UCSD-AML1 (cell line): ENCODE measurements around the gene KCNK17.

Source experiments
- DNase-seq: peaks from one replicate; lab custom pipeline; 2025; ENCODE audit not compliant: unreplicated experiment; lab: John Stamatoyannopoulos, UW

The KCNK17 gene

GRCh38 chr6:39314273-39314795 lies at the start of gene KCNK17:
TSS of gene KCNK17 (minus strand) at chr6:39314419. CDS start at chr6:39314320, 99 bp downstream.
- DNase-seq, result peak; percentile 78

DNA sequence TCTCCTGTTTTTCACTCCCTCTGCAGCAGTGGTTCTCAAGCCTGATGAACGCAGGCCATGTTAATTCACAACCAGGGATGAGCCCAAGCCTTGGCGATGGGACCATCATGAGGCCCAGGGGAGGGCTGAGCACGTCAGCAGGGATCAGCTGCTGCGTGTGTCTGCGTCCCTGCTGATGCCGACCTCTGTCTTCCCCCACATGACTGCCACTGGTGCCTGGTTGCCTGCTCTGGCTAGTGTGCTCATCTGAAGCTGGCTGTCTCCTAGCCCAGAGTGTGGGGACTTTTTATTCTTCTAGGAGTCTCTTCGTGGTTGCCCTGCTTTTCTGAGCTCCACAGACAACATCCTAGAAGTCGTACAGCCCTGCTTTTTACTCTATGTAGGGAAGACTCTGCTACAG lies 49.1 kb upstream of the KCNK17 start:
- DNase-seq, result no peak

DNA sequence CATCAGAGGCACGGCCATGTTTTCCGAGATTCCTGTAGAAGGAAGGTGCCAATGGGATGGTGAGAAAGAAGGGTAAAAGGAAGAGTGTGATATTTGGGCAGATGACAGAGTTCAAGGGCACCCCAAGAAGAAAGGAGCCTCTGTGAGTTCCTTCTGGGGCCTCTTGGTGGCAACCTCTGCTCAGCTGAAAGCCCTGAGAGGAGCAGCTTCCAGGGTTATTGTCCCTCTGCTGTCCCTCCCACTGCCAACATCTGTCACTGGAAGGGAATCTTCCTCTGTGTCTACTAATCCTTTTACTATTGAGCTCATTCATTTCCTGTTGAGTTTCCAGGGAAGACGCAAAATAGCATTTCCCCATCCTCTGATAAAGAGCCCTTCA lies 48.3 kb upstream of the KCNK17 start:
- DNase-seq, result no peak

DNA sequence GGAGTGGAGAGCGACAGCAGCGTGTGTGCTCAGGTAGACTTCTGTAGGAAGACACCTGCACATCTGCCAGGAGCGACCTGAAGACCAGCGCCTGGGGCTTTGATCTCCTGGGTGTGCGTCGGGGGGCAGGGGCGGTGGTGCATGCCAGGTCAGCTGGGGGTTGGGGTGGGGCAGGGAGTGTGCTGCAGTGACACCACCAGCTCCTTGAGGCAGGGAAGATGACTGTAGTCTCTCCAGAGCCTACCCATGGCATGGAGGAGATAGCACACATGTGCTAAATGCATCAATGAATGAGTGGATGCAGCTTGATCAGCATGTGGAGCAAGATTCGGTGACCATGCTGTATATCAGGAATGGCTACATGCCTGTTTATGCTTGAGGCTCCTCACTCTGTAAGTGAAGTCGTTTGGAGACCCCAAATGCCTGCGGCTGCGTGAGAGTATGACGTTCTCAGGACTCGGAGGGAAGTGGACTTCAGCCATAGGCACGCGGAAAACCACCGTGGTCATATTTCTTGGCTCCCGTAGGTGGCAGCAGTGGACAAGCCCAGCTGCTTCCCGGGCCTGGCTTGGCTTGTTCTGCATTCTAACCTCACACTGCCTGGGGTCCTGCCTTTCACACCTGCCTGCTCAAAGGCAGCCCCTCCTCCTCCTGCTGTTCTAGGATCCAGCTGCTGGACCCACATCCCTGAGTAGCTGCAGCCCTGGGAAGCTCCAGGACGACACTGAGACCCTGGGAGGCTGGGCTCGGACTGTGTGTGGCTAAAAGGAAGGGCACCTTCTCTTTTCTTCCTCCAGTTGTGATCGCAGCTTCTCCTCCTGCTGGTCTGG lies 47.7 kb upstream of the KCNK17 start:
- peak; percentile 68 for DNase-seq

- DNase-seq, result no peak
Observed at GRCh38 chr6:39360378-39360777, 46.2 kb upstream of the KCNK17 start.

DNA sequence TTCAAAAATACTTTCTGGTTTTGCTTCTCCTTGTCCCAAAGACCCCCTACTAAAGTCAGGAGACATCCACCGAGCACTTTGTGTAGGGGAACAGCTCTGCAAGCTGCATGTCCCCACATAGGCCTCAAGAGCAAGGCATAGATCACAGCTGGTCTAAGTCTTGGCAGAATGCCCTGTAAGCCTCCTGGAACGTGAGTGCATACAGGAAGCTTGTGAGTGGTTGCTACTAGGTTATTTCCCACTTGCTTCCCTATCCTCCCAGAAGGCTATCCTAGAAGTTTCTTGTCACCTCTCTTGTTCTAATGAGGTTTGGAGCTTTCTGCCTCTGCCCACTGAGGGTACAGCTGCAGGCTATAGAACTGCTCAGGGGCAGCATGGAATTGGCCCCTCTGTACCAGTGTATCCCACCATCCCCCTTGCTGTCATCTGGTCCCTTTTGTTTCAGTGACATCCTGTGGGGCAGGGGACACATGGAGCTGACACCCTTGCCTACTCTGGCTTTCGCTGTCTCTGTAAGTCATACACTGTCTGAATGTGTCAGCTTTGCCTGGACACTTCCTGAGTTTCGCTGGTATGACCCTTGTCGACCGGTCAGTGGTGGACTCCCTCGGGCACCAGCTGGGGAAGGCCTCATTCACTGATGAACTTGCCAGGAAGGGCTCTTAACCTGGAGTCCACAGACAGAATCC lies 43.9 kb upstream of the KCNK17 start:
- no peak for DNase-seq

DNA sequence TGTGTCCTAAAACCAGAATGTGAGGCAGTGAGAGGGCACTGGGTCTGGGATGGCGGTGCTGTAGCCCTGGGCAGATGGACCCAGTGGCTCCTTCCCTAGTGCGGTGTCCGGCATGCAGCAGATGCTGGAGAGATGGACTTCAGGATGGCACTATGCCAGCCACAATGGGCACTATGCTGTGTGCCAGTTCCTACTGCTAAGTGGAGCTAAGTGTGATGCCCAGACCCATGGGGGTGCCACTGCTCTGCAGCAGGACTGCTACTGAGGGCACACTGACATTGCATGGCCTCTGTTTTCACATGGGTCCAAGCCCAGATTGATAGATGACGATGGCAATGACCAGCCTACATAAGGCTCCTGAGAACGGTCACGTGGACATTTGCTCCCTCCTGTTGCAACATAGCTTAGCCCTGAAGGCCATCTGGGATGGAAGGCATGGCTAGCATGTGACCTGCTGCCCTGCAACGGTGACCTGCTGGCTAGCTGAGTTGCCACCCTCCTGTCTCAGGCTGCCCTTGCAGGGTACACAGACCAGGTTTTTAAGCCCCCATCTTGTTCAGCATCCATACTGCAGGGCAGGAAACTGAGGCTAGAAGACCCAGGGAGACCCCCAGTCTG lies 39.6 kb upstream of the KCNK17 start:
- no peak for DNase-seq

DNA sequence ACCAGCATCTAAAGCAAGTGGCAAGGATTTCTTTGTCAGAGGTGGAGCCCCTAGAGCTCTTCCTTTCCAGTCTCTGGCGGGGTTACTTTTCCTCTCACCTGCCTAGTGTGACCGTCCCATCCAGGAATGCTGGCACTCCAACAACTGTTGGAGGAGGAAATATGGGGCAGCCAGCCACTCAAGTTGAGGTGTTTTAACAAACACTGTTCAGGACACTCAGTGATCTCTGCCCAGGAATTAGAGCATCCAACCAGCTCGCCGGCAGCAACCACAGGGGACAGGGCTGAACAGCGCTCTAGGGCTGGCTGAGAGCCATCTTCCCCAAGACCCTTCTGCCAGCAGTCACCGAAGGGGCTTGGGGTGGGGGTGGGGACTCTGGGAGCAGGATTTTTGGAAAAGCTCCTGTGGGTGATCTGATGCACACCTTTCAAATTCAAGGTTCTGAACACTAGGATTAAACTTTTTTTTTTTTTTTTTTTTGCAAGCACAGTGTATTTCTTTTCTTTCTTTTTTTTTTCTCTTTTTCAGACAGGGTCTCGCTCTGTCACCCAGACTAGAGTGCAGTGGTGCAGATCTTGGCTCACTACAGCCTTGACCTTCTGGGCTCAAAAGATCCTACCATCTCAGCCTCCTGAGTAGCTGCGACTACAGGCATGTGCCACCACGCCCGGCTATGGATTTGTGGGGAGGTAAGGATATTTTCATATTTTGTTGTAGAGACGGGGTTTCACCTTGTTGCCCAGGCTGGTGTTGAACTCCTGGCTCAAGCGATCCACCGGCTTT lies 36.7 kb upstream of the KCNK17 start:
- no peak for DNase-seq

DNA sequence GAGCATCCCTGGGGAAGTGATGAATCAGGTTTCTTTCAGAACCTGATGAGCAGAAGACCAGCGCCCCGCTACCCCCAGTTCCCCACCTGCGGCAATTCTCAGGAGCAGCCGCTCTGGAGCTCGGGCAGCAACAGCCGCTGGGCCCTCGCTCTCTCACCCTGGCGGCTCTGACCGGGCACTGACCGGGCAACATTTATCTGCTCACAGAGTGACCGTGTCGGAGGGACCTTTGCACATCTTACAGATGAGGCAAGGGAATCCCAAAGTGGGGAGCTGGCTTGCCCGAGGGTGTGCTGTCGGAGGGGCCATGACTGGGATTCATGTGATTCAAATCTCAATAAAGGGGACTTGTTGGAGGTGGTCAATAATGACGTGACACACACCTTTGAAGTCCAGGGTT lies 34.5 kb upstream of the KCNK17 start:
- no peak for DNase-seq

GRCh38 chr6:39347906-39348585 lies 33.8 kb upstream of the KCNK17 start:
- peak; percentile 82 for DNase-seq

DNA sequence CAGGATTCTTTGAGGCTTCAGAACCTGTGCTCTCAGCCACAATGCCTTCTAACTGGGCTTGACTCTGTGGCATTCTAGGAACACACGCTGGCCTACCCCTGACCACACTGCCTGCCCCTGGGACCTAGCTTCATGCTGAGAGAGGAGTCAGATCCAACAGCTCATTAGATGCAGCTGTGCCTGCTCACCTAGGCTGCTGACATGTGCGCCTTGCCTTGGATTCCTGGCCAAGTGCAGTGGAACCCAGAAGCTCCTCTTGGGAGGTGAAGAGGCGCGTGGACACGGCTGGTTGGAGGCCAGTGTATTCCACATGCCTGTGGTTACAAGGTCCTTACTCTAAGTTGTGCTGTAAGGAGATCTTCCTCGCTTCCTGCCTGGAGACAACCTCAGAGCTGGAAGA lies 33.0 kb upstream of the KCNK17 start:
- DNase-seq, result no peak

GRCh38 chr6:39344821-39345280 lies 30.6 kb upstream of the KCNK17 start:
- no peak for DNase-seq

DNA sequence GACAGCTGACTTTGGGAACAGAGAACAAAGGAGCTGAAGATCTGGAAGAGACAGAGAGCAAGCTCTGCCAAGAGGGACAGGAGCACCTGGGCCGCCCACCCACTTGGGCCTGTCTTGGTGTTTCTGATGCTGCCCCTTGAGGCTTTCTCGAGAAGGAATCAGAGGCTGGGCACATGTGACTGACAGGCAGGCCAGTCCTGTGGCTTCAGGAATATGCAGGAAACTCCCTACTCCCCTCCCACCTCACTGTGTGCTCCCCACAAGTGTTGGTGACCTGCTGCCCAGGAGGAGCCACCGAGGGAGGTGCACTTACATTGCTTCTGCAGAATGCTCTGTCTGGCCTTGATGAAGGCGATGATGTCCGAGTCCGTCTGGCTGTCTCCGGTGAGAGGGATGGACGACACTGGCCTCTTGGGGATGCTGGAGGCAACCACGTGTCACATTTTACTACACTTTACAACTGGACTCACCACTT lies 29.2 kb upstream of the KCNK17 start:
- DNase-seq, result no peak

DNA sequence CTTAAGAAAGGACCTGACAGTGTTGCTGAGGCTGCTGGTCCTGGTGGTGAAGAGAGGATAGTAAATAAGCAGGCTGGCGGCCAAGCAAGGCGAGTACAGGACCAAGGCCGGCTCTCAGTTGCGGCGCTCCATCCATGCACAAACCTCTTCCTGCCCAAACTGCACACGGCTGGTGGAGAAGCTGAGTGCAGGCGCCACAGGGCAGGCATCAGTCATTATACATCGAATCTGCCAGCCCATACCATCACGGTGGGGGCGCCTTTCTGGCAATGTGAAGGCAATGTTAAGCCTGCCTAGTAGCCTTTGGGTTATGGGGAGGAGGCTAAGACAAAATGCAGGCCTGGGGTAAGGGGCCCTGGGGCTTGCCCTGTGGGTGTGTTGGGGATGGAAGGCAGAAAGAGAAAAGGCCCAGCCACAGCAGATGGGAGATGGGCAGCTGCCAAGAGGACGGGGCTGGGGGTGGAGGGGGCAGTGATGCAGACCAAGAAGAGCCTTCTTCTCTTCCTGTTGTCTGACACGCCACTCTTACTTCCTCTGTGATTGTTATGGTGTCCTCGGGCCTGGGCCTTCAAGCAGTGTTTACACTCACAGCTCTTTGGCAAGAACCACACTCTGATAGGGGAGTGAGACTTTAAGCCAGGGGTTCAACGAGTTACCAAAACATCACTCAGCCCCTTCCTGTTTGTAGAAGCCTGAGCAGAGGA lies 28.6 kb upstream of the KCNK17 start:
- DNase-seq, result no peak

DNA sequence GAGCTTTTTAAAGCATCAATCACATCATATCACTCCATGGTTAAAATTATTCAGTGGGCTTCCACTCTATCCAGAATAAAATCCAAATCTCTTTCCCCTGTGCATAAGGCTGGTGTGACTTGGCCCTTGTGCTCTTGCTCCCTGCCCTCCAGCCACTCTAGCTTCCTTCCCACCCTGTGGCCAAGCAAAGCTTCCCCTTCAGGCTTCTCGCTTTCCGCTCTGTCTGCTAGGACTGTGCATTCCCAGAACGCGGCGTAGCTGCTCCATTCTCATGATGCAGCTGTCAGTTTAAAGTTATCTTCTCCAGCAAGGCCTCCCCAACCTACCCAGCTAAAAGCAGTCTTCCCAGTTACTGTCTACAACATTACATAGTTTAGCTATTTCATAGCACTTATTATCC lies 27.7 kb upstream of the KCNK17 start:
- DNase-seq, result peak; percentile 46

- DNase-seq, result no peak
Observed at GRCh38 chr6:39341352-39341751, 27.1 kb upstream of the KCNK17 start.

DNA sequence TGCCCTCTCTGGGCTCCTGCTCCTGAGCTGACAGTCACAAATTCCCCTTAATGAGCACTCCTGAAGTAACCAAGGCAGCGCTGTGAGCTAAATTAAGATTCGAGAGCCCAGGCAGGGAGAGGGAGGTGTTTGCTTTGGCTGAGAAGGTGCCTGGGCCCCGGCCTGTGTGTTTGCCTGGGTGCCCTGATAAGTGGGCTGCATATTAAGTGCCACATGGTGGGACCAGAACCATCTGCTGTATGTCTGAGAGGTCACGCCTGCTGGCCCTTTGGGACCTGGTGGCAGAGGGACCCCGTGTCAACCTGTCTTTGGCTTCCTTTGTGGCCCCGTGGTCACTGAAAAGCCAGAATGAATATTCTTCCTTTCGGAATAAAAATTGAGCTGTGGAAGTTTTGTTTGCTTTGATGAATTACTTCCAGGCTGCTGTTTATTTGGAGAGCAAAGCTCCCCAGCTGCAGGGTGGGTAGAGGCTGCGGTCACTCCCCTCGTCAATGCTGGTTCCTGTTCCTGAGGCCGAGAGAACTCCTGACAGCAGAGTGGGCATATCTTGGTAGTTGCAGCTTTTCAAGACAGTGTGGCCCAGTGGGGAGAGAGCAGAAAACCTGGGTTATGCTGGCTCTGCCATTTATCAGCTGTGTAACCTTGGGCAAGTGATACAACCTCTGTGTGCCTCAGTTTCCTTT lies 25.8 kb upstream of the KCNK17 start:
- peak; percentile 85 for DNase-seq

DNA sequence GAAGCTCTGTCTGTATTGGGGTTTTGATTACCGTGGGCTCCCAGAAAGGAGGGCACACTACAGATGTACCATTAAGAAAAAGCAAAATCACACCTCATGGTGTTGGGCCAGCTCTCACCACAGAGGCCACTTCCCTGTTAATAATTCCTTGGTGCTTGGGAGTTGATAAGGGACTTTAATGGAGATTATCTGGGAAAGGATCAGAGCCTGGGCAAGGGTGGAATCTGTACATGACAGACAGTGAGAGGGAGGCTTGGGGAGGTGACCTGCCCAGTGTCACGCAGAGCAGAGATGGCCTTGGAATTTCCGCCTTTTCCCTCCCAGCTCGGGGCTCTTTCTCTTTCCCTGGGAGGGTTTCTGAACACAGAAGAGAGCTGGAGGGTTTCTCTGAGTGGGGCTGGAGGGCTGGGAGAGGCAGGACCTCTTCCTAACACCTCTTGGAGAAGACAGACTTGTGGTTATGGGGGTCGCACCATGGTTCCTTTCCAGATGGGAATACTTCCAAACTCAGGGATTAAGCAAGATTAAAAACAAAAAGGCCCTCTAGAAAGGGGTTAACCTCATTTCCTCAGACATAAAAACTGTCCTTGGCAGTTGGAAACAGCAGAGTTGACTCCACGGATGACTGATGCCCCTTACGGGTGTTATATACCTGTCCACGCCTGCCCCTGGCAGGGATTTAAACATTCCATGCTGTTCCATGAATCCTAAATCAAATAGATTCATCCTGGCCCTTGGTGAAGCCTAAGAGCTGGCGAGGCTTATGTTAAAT lies 25.1 kb upstream of the KCNK17 start:
- no peak for DNase-seq
